Fibroblast of lung (primary cell): ENCODE data around the gene RAB11FIP5. TPM values are rescaled to one million over a fixed set of nuclear protein-coding genes. Genes with fewer than 3 reads are reported as not detected.

ENCODE experiments used
- DNase-seq, 2 donors: peaks; one replicate each; pipeline versions ENCODE4 v3.0.0 to v3.0.0-alpha.2; 2010; ENCODE audit warnings: low read depth in 2 of 2
- H2AFZ ChIP-seq: 2 replicates; pipeline ENCODE4 v1.5.1; 2012; ENCODE audit warnings: low read length, control low read depth, inconsistent platforms
- H3K27ac ChIP-seq: 2 replicates; pipeline ENCODE4 v1.5.1; 2011; ENCODE audit warnings: low read length, control low read depth; ENCODE audit not compliant: insufficient read depth
- H3K27me3 ChIP-seq: 2 replicates; pipeline ENCODE4 v1.5.1; 2011; ENCODE audit warnings: mild to moderate bottlenecking, low read length; ENCODE audit not compliant: control insufficient read depth, insufficient read depth
- H3K36me3 ChIP-seq: 2 replicates; pipeline ENCODE4 v1.5.1; 2011; ENCODE audit warnings: low read length; ENCODE audit not compliant: control insufficient read depth, insufficient read depth
- H3K4me1 ChIP-seq: 2 replicates; pipeline ENCODE4 v1.5.1; 2011; ENCODE audit warnings: low read length; ENCODE audit not compliant: control insufficient read depth, insufficient read depth; ENCODE audit errors: extremely low read depth
- H3K4me2 ChIP-seq: 2 replicates; pipeline ENCODE4 v1.5.1; 2011; ENCODE audit warnings: low read length, control low read depth; ENCODE audit not compliant: insufficient read depth; ENCODE audit errors: extremely low read depth
- H3K4me3 ChIP-seq, 4 experiments: fragments of 200-600 bp in 1 of 4; sonication (generic) in 1 of 4; replicated peaks in 1 of 4; 2 replicates each; pipeline ENCODE4 v1.5.1; 2011 to 2016; ENCODE audit warnings: low read length in 4 of 4, low read depth in 3 of 4, mild to moderate bottlenecking in 3 of 4, control low read depth in 2 of 4, inconsistent platforms in 1 of 4, mixed read lengths in 1 of 4; ENCODE audit not compliant: insufficient read depth in 1 of 4; ENCODE audit errors: control extremely low read depth in 1 of 4
- H3K79me2 ChIP-seq: 2 replicates; pipeline ENCODE4 v1.5.1; 2012; ENCODE audit warnings: mild to moderate bottlenecking, low read length, inconsistent platforms; ENCODE audit not compliant: control insufficient read depth, insufficient read depth
- H3K9ac ChIP-seq: 2 replicates; pipeline ENCODE4 v1.5.1; 2011; ENCODE audit warnings: mild to moderate bottlenecking, low read length, control low read depth; ENCODE audit not compliant: insufficient read depth
- H3K9me3 ChIP-seq: 2 replicates; pipeline ENCODE4 v1.5.1; 2012; ENCODE audit warnings: low read depth, low read length; ENCODE audit not compliant: control insufficient read depth, insufficient read depth
- H4K20me1 ChIP-seq: 2 replicates; pipeline ENCODE4 v1.5.1; 2011; ENCODE audit warnings: low read length; ENCODE audit not compliant: control insufficient read depth, insufficient read depth; ENCODE audit errors: extremely low read depth
- CTCF ChIP-seq, 2 donors: IDR thresholded peaks in 1 of 2; conservative IDR thresholded peaks in 1 of 2; 1 replicate in 1 of 2; 2 replicates in 1 of 2; pipeline ENCODE4 v1.5.1; 2011 to 2012; ENCODE audit warnings: low read length in 2 of 2, control low read depth in 1 of 2, inconsistent platforms in 1 of 2, low read depth in 1 of 2, mild to moderate bottlenecking in 1 of 2
- EZH2 ChIP-seq: IDR thresholded peaks from 2 replicates; pipeline ENCODE4 v1.5.1; 2012; ENCODE audit warnings: low read length, control low read depth, mild to moderate bottlenecking; ENCODE audit errors: missing control alignments
- polyA plus RNA-seq, 2 donors: library from polyadenylated mRNA; depleted of rRNA in 1 of 2; stranded (reverse) in 1 of 2; unstranded in 1 of 2; fragments of >200 nt; gene quantifications; 2 replicates each; pipeline ENCODE4 v1.2.1, GENCODE V29; 2011 to 2012; ENCODE audit warnings: missing spikeins in 1 of 2
- total RNA-seq: library from RNA; depleted of rRNA; stranded (reverse); fragments of >200 nt; gene quantifications from 2 replicates; pipeline ENCODE4 v1.2.1, GENCODE V29; 2014

RAB11FIP5 gene
- total and polyA plus RNA-seq, 2 donors (not counting 1 experiment from before 2014, with no cell fraction given), result 27.7 to 35.0 TPM

DNA sequence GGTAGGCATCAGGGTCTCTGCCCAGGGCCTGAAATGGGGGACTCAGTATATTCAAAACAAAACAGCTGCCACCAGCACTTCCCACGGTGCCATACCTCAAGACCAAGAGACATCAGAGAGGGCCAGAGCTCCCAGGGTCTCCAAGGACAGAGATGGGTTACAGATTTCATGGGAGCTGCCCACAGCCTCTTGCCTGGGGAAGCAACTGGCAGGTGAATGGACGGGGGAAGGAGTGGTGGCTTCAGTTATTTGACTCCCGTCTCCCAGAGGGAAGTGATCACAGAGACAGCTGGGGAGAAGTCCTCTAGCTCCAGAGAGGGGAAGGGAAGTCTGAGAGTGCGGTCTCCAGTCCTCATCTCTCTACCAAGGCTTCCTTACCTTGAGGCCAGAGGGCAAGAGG is 25.4 kb downstream of the RAB11FIP5 start:
- Histone ChIP-seq H3K4me1 (peaks cover 16% of the 10 kb centered on the region), H3K27ac (no peak overlapping the region), H3K27me3 (no peaks in the 10 kb centered on the region), H3K9me3 (no peaks in the 10 kb centered on the region), H3K4me2 (no peak overlapping the region), H3K79me2 (peaks cover 52% of the 10 kb centered on the region), H3K36me3 (peaks cover 19% of the 10 kb centered on the region), H4K20me1 (no peaks in the 10 kb centered on the region), H3K4me3 (no peak overlapping the region), H2AFZ (no peak overlapping the region), H3K9ac (no peak overlapping the region)
- no peak for DNase-seq
- TF ChIP-seq CTCF (conservative IDR thresholded peaks at IDR 0.05 in 1 of 2, IDR thresholded peaks at IDR 0.05 in 1 of 2; ENCODE audit: low read depth in 1 of 2, low read length in 2 of 2) (no peak), EZH2 (no peak)

- H3K4me3 ChIP-seq, result no peak overlapping the region
- peaks cover 16% of the 10 kb centered on the region for H3K4me1 ChIP-seq
- no peak overlapping the region for H3K27ac ChIP-seq
- peak; percentile 54 to 67 for DNase-seq
- no peaks in the 10 kb centered on the region for H4K20me1 ChIP-seq
- no peak overlapping the region for H3K9ac ChIP-seq
- H3K4me2 ChIP-seq, result no peak overlapping the region
- H3K79me2 ChIP-seq, result peaks cover 45% of the 10 kb centered on the region
- no peaks in the 10 kb centered on the region for H3K9me3 ChIP-seq
- H2AFZ ChIP-seq, result no peak overlapping the region
- TF ChIP-seq EZH2 (no peak), CTCF (conservative IDR thresholded peaks at IDR 0.05 in 1 of 2, IDR thresholded peaks at IDR 0.05 in 1 of 2; ENCODE audit: low read depth in 1 of 2, low read length in 2 of 2) (peak; percentile 93 to 95)
- peaks cover 19% of the 10 kb centered on the region for H3K36me3 ChIP-seq
- no peaks in the 10 kb centered on the region for H3K27me3 ChIP-seq
These were observed 27.1 kb downstream of the RAB11FIP5 start for GRCh38 chr2:73085691-73086090.

DNA sequence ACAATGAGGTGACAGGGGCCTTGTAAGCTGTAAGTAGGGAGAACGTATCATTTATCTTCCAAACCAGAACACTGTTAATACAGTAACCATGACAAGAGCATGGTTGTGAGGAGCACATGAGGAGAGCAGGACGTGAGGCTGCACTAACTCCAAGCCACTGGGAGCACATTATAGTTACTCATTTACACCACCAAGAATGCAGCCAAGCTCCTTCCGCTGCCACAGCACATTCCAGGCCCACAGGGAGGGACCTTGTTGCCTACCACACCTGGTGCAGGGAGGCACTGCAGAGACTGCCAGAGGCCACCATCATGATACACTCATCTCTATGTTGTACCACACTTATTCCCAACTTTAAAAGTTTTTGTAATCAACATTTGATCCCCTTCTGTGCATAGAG is 27.8 kb downstream of the RAB11FIP5 start:
- no peaks in the 10 kb centered on the region for H3K9me3 ChIP-seq
- no peak for DNase-seq
- no peak overlapping the region for H3K27ac ChIP-seq
- peaks cover 13% of the 10 kb centered on the region for H3K4me1 ChIP-seq
- H4K20me1 ChIP-seq, result no peaks in the 10 kb centered on the region
- peaks cover 39% of the 10 kb centered on the region for H3K79me2 ChIP-seq
- H2AFZ ChIP-seq, result no peak overlapping the region
- no peaks in the 10 kb centered on the region for H3K27me3 ChIP-seq
- TF ChIP-seq CTCF (conservative IDR thresholded peaks at IDR 0.05 in 1 of 2, IDR thresholded peaks at IDR 0.05 in 1 of 2; ENCODE audit: low read depth in 1 of 2, low read length in 2 of 2) (no peak), EZH2 (no peak)
- no peak overlapping the region for H3K4me3 ChIP-seq
- peaks cover 21% of the 10 kb centered on the region for H3K36me3 ChIP-seq
- H3K4me2 ChIP-seq, result no peak overlapping the region
- no peak overlapping the region for H3K9ac ChIP-seq
